GM19372 (cell line): ENCODE data around the gene IPCEF1.
"Not testable (repeated sequence)": the region's sequence is repeated elsewhere in the genome, so short reads cannot be mapped to it uniquely, and the experiment has no call there.

ENCODE experiments used
- ATAC-seq: cut with Tn5 transposase; IDR thresholded peaks from one replicate; pipeline ENCODE4 v1.9.1; 2021; ENCODE audit warnings: mild to moderate bottlenecking, low read depth, moderate library complexity; ENCODE audit not compliant: unreplicated experiment

Gene IPCEF1

DNA sequence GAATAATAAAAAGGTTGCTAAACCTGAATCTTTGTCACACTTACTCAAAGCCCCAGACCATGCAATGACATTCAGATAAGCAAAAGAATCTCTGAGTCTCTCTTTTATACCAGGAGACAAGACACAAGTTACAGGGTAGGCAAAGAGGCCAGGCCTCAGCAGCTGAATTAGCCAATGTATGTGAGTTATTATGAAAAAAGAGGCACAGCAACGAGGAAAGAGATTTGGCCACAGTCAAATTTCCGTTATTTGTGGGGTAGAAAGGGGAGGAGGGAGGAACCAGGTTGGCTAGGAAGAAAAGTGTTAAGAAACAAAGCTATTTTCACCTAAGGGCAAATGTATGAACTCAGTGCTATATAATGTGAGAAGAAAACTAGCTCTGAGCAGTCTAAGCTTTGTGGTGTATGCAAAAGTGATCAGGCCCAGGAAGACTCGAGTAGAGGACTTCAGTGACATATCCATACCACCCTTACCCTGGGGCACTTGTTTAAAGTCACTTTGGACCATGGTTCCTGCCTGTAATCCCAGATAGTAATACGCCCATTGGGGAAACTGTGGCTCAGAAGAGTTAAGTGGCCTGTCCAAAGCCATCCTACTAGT, 19.1 kb downstream of the IPCEF1 start:
- no peak for ATAC-seq

- not testable (repeated sequence) for ATAC-seq
Measured at GRCh38 chr6:154334147-154334546, 22.5 kb downstream of the IPCEF1 start.

DNA sequence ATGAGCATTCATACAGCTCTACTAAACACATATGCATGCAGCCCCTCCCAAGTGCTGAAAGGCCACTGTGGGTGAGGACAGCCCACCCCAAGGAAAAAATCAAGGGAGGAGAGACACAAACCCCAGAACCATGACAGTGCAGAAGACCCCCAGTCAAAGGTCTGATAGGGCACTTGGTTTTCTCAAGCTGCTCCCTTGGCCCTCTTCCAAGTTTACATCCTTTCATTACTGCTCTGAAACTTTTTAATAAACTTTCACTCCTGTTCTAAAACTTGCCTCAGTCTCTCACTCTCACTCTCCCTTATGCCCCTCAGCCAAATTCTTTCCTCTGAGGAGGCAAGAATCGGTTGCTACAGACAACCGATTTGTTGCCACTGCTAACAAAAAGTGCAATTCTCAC, 24.9 kb downstream of the IPCEF1 start:
- ATAC-seq, result no peak

- no peak for ATAC-seq
Measured at GRCh38 chr6:154329350-154330170, 27.0 kb downstream of the IPCEF1 start.

DNA sequence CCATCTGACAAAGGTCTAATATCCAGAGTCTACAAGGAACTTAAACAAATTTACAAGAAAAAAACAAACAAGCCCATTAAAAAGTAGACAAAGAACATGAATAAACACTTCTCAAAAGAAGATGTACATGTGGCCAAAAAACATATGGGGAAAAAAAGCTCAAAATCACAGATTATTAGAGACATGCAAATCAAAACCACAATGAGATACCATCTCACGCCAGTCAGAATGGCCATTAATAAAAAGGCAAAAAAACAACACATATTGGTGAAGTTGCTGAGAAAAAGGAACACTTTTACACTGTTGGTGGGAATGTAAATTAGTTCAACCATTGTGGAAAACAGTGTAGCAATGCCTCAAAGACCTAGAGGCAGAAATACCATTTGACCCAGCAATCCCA, 29.3 kb downstream of the IPCEF1 start:
- ATAC-seq, result not testable (repeated sequence)

DNA sequence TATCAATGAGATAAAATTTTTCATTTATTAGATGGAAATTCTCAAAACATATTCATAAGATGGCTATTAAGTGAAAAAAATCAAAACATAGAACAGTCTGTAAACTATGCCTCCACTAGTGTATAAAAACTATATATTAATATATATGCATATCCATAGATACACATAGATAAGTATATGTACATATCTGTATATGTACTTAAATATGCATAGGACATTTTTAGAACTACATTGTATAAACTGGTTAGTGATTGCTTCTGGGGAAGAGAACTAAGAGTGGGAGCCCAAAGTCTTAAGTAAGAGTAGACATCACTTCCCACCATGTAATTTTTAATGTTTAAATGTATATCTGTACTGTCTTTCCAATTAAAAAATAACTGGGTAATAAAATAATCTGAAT, 31.5 kb downstream of the IPCEF1 start:
- ATAC-seq, result no peak

- no peak for ATAC-seq
Measured at GRCh38 chr6:154320181-154320580, 36.4 kb downstream of the IPCEF1 start.

GRCh38 chr6:154319231-154319858, 37.3 kb downstream of the IPCEF1 start:
- ATAC-seq, result no peak

GRCh38 chr6:154318721-154319120, 37.9 kb downstream of the IPCEF1 start:
- ATAC-seq, result no peak

GRCh38 chr6:154316131-154316530, 40.5 kb downstream of the IPCEF1 start:
- no peak for ATAC-seq

DNA sequence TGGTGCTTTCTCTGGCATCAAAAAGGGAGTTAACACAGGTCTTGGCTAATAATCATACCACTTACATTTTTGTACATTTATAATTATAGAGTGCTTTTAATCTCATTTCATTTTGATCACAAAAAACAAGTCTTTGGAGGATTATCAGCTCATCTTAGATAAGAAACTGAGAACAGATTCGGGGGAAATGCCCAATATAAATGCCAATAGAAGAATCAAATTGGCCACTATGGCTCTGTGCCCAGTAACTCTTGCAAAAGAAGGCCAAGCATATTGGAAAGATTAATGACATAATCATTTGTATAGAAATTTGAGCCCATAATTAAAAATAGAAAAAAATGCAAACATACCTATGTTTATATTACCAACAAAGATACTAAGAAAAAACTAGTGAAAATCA, 42.5 kb downstream of the IPCEF1 start:
- ATAC-seq, result no peak

GRCh38 chr6:154308986-154309385, 47.6 kb downstream of the IPCEF1 start:
- ATAC-seq, result no peak

- ATAC-seq, result no peak
Measured at GRCh38 chr6:154307696-154308425, 48.7 kb downstream of the IPCEF1 start.

- not testable (repeated sequence) for ATAC-seq
Measured at GRCh38 chr6:154307147-154307546, 49.5 kb downstream of the IPCEF1 start.

- peak; percentile 44 for ATAC-seq
Measured at GRCh38 chr6:154306696-154307095, 49.9 kb downstream of the IPCEF1 start.

- no peak for ATAC-seq
Measured at GRCh38 chr6:154304191-154304590, 52.4 kb downstream of the IPCEF1 start.

DNA sequence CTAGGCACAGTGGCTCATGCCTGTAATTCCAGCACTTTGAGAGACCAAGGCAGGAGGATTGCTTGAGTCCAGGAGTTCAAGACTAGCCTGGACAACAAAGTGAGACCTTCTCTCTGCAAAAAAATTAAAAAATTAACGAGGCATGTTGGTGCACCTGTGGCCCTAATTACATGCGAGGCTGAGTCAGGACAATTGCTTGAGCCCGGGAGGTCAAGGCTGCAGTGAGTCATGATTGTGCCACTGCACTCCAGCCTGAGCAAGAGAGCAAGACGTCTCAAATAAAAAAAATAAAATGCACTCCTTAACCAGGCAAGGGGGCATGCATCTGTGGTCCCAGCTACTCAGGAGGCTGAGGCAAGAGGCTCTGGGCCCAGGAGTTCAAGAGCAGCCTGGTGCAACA, 53.0 kb downstream of the IPCEF1 start:
- ATAC-seq, result not testable (repeated sequence)

GRCh38 chr6:154301839-154302752, 54.5 kb downstream of the IPCEF1 start:
- ATAC-seq, result peak; percentile 87

GRCh38 chr6:154301086-154301625, 55.4 kb downstream of the IPCEF1 start:
- ATAC-seq, result no peak

GRCh38 chr6:154298297-154298696, 58.3 kb downstream of the IPCEF1 start:
- ATAC-seq, result no peak
